HL-60/S4 (cell line): ENCODE results near the gene GAREM1.

ENCODE experiments used
- in situ Hi-C: fragments of 300-500 bp; cut with MboI; formaldehyde crosslinking; loops from 2 replicates; pipeline ENCODE4 v1.14.3; 2022; ENCODE audit warnings: low sequenced_read_pairs

Gene GAREM1

GRCh38 chr18:32459361-32460101, 11.2 kb downstream of the GAREM1 start:
- in situ Hi-C loops, result no loop called here

DNA sequence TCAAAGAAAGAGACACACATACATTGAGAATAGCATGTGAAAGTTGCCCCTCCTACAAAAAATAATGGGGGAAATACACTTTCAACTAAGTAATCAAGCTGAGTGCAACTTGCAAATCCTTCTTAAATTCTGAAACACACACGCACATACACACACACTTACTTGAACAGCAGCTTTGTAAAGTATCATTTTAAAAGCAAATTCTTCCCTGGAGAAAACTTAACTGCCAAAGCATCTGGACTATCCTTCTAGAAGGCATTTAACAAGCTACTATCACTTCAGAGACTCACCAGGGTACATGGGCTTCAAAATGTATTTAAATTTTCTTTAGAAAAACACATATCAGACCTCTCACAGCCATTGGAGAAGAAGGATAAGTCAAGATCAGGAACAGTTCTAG, 15.3 kb downstream of the GAREM1 start:
- in situ Hi-C loops, result no loop called here

- in situ Hi-C loops, result no loop called here
Observed at GRCh38 chr18:32454593-32454992, 16.1 kb downstream of the GAREM1 start.

GRCh38 chr18:32450874-32451273, 19.8 kb downstream of the GAREM1 start:
- in situ Hi-C loops, result no loop called here

GRCh38 chr18:32450026-32450691, 20.5 kb downstream of the GAREM1 start:
- in situ Hi-C loops, result no loop called here

DNA sequence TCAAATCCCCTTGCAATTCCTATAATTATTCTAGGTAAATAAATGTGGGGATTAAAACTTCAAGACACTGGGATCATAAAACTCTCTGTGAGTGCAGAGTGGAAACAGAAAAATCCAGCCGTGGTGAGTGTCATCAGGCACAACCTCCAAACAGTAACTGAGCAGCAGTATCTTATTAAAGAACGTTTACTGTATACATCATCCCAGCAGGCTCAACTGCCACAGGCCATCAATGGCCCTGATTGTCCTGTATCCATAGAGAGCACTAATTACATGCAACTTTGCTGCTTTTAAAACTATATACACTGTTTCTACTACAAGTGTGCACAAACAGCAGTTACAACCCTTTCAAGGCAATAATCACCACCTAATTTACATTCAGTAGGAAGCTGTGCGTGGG, 23.9 kb downstream of the GAREM1 start:
- in situ Hi-C loops, result no loop called here

DNA sequence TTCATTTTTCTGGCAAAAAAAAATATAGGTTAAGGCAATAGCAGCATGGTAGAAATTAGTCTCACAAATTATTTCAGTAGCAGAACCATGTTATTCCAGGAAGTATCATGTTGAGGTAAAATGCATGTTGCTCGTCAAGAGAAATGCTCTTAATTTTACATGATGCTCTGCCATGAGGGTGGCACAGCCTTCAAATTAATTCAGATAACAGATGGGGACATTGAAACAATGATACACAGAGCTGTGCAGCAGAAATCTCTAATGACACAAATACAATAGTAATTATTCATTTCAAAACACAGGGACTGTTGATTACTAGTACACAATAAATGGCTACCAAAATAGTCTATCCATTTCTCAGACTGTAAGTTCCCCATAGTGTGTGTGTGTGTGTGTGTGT, 24.8 kb downstream of the GAREM1 start:
- in situ Hi-C loops, result no loop called here

- in situ Hi-C loops, result no loop called here
Observed at GRCh38 chr18:32443706-32444215, 26.9 kb downstream of the GAREM1 start.

- in situ Hi-C loops, result no loop called here
Observed at GRCh38 chr18:32443033-32443705, 27.5 kb downstream of the GAREM1 start.

- in situ Hi-C loops, result no loop called here
Observed at GRCh38 chr18:32442575-32442974, 28.1 kb downstream of the GAREM1 start.

- in situ Hi-C loops, result no loop called here
Observed at GRCh38 chr18:32441533-32441932, 29.1 kb downstream of the GAREM1 start.

DNA sequence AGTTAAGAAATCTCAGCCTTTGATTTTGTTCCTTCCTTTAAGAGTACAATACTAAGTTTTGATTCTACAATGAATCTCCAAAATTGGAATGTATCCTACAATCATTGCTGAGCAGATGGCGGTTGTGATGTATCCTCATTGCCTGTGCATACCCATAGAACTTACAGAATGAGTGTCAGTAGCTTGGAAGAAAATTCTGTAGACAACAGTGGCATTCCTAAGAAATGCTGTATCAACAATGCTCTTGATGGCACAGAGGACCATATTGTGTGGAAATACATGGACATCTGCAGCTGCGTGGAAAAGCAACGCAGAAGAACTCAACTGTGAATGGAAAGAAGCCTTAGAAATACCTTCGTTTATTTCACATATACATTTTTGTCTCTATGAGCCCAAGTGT, 30.2 kb downstream of the GAREM1 start:
- in situ Hi-C loops, result no loop called here

- in situ Hi-C loops, result no loop called here
Observed at GRCh38 chr18:32439802-32440201, 30.9 kb downstream of the GAREM1 start.

DNA sequence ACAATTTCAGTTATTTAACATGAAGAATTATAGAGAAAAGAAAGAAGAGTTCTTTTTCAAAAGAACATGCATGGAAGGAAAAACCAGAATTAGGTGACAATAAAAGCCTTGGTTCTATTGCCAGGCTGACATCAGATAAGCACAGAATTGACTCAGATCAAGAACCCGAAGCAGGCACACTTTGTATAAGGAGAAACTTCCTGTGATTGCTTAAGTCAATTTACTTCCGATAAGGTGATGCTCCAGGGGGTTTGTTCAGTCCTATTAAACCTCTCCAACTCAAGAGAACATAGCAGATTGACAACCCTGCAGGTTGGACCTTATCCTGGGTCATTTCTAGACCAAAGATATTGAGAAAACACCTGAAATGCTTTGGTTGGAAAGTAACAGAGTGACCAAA, 31.4 kb downstream of the GAREM1 start:
- in situ Hi-C loops, result no loop called here

DNA sequence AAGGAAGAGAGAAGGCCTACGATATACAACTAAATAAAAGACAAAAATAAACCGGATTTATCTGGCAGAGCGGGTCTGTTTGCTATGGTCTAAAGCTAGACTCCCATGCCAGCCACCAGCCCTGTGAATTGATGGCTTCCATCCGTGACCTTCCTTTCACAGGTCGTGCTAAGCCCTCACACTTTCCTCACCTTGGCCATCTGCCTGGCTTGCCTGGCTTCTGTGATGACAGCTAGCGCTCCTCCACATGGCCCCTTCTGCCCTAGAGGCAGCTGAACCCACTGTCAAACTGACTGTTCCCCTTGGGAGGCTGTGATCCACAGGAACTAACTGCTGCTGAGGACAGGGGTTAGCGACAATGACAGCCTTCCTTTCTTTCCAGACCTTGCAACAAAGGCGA, 32.5 kb downstream of the GAREM1 start:
- in situ Hi-C loops, result no loop called here

DNA sequence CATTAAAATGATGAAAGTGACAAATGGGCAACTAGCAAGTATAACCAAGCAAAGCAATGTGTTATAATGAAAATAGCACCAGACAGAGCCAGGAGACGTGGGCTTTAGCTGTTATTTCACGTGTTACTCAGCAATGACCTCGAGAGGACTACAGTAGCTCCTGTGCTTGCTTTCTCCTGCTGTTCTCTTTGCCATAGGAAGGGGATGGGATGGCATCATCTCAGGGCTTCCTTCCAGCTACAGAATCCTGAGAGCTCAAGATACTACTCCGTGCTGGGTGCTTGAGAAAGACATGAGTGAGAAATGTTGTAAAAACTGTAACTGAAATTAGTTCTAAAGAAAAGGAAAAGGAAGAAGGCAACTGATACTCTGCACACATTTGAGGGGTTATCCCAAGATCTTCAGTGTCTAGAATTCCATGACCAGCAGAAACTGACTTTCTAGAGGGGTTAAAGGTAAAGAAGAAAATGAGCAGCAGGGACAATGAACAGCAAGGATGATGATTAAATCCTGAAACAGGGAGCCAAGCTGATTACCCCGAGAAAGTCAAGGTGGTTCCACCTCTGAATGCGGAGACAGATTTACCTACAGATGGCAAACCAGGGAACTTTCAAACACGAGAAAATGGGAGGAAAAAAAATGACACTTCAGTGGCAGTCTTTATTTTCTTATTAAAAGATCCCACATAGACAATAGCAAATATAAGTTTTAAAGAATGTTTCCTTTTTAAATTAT, 33.4 kb downstream of the GAREM1 start:
- in situ Hi-C loops, result no loop called here

DNA sequence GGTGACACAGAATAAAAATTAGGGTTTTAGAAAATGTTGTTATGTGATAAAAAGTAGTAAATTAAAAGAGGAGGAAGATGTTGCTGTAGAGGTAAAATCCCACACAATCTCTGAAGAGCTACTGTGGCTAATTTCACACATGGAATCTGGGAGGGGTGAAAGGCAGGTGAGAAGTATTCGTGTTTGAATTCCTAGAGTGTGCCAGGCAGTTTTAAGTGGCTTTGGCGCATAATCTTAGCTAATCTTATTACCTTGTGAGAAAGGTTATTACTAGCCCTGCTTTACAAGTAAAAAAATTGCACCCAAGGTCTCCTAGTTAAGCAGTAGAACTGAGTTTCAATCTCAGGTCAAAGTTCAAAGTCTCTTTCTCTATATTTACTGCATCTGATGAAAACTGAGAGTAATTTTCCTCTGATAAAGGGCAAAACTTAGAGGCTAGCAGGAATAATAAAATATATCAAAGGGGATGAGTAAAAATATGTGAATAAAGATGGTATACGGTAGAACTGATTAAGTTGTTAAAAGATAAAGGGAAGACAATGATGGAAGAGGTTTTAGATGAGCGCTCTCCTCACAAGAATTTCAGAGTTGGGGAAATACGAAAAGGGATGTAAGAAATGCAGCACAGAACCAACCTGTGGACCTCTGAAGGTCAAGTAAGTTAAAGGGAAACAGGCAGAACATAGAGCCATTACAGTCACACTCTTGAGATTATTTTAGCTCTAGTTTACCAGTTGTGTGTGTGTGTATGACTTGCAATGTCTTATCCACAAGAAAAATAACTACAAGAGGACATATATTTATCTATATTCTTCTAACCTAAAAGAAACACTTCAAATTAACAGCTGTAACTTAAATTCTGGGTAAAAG, 34.8 kb downstream of the GAREM1 start:
- in situ Hi-C loops, result no loop called here

GRCh38 chr18:32431753-32432152, 38.9 kb downstream of the GAREM1 start:
- in situ Hi-C loops, result no loop called here

GRCh38 chr18:32429402-32429801, 41.3 kb downstream of the GAREM1 start:
- in situ Hi-C loops, result no loop called here
